Stomach (tissue), 9 donors: ENCODE measurements around the gene CACNB2. TPM values are rescaled to one million over a fixed set of nuclear protein-coding genes. Genes with fewer than 3 reads are reported as not detected.

Experiments used
- DNase-seq, 2 donors: peaks; one replicate each; pipeline versions ENCODE4 v3.0.0 to v3.0.0-alpha.2; 2013 to 2019
- H3K27ac ChIP-seq, 5 donors: fragments of 200-600 bp in 4 of 5; sonication (generic) in 4 of 5; one replicate each; pipeline ENCODE4 v1.5.1; 2013 to 2019; ENCODE audit warnings: mild to moderate bottlenecking in 1 of 5, moderate library complexity in 1 of 5
- H3K27me3 ChIP-seq, 3 donors: fragments of 200-600 bp; sonication (generic); one replicate each; pipeline ENCODE4 v1.5.1; 2017 to 2019; ENCODE audit warnings: mixed run types in 1 of 3
- H3K36me3 ChIP-seq, 4 donors: fragments of 200-600 bp; sonication (generic); 1 replicate in 3 of 4; 2 replicates in 1 of 4; pipeline ENCODE4 v1.5.1; 2016 to 2019
- H3K4me1 ChIP-seq, 4 donors: fragments of 200-600 bp; sonication (generic); one replicate each; pipeline ENCODE4 v1.5.1; 2016 to 2019
- H3K4me3 ChIP-seq, 4 donors: fragments of 200-600 bp; sonication (generic) in 3 of 4; one replicate each; pipeline ENCODE4 v1.5.1; 2016 to 2019; ENCODE audit warnings: mild to moderate bottlenecking in 1 of 4
- H3K9me3 ChIP-seq, 4 donors: fragments of 200-600 bp; sonication (generic); one replicate each; pipeline ENCODE4 v1.5.1; 2016 to 2019
- CTCF ChIP-seq, 7 experiments: fragments of 450-650 bp in 4 of 7; fragments of 200-600 bp in 3 of 7; sonication (generic) in 3 of 7; IDR thresholded peaks; one replicate each; pipeline ENCODE4 v1.5.1; 2016 to 2019; ENCODE audit warnings: antibody characterized with exemption in 7 of 7, control low read depth in 2 of 7, mild to moderate bottlenecking in 1 of 7
- EP300 ChIP-seq: sonication (generic); formaldehyde crosslinking; IDR thresholded peaks from one replicate; pipeline ENCODE4 v1.6.1; 2017; ENCODE audit warnings: antibody characterized with exemption
- POLR2A ChIP-seq, 4 donors: fragments of 450-650 bp; IDR thresholded peaks; one replicate each; pipeline ENCODE4 v1.6.1; 2016; ENCODE audit warnings: antibody characterized with exemption in 4 of 4, control low read depth in 2 of 4, mild to moderate bottlenecking in 1 of 4, moderate library complexity in 1 of 4
- POLR2AphosphoS5 ChIP-seq, 3 donors: sonication (generic); formaldehyde crosslinking; IDR thresholded peaks; one replicate each; pipeline ENCODE4 v1.6.1; 2016; ENCODE audit warnings: antibody characterized with exemption in 3 of 3
- WGBS, 5 donors: extraction: QIAGEN DNeasy Blood & Tissue Kit in 3 of 5; methylation state at CpG; one replicate each; pipeline versions ENCODE4 v1.1.5 to v1.1.7; 2013 to 2018; 5-methylcytosine and 5-hydroxymethylcytosine counted together
- intact Hi-C: fragments of 100-400 bp; cut with DNase I; formaldehyde crosslinking; loops from one replicate; pipeline ENCODE4 v1.15.1; 2023; ENCODE audit warnings: low total_unique reads
- polyA plus RNA-seq, 3 donors: library from polyadenylated mRNA; stranded (reverse); fragments of 200-250 nt; gene quantifications; one replicate each; pipeline ENCODE4 v1.2.3, GENCODE V29; 2013
- total RNA-seq, 5 donors: library from RNA; depleted of rRNA; stranded (reverse); fragments of >200 nt; gene quantifications; one replicate each; pipeline versions ENCODE4 v1.1.0 to v1.2.3, GENCODE V29; 2014 to 2016
- donor health status: healthy with polysubstance abuse.
- donor health status: Bipolar disorder and iron deficiency.
- donor health status: healthy.

CACNB2 gene
- total and polyA plus RNA-seq, 8 donors: 0.31 to 42.9 (median 14.3) TPM

- no peak for DNase-seq
- Histone ChIP-seq H3K9me3 (no peaks in the 10 kb centered on the region), H3K27me3 (no peaks in the 10 kb centered on the region), H3K4me1 (no peaks in the 10 kb centered on the region), H3K36me3 (no peaks in the 10 kb centered on the region), H3K4me3 (no peak overlapping the region), H3K27ac (no peak overlapping the region)
- TF ChIP-seq POLR2AphosphoS5 (IDR thresholded peaks at IDR 0.05): no peak
- no peak for TF ChIP-seq EP300
- no peak for TF ChIP-seq POLR2A (IDR thresholded peaks at IDR 0.05)
- TF ChIP-seq CTCF (IDR thresholded peaks at IDR 0.05): no peak
- intact Hi-C loops: no loop called here
- 72 to 82% (median 78%) methylated on average over 3 of the region's 3 CpGs for WGBS, 5 donors
Observed at GRCh38 chr10:18273039-18273438, 132.8 kb downstream of the CACNB2 start.

- no peak for TF ChIP-seq POLR2A (IDR thresholded peaks at IDR 0.05)
- intact Hi-C loops: no loop called here
- WGBS, 5 donors: 80 to 88% (median 85%) methylated on average over 3 of the region's 3 CpGs
Observed at GRCh38 chr10:18278181-18278580, 138.0 kb downstream of the CACNB2 start.

GRCh38 chr10:18279173-18279572, 138.9 kb downstream of the CACNB2 start:
- Histone ChIP-seq H3K9me3 (no peaks in the 10 kb centered on the region), H3K4me1 (no peaks in the 10 kb centered on the region), H3K36me3 (no peaks in the 10 kb centered on the region), H3K4me3 (no peak overlapping the region), H3K27me3 (no peaks in the 10 kb centered on the region), H3K27ac (no peak overlapping the region)
- TF ChIP-seq CTCF (IDR thresholded peaks at IDR 0.05): no peak
- no peak for TF ChIP-seq POLR2A (IDR thresholded peaks at IDR 0.05)
- no peak for TF ChIP-seq POLR2AphosphoS5 (IDR thresholded peaks at IDR 0.05)
- no peak for TF ChIP-seq EP300
- intact Hi-C loops: no loop called here
- no peak for DNase-seq
- WGBS, 5 donors: 48 to 63% (median 60%) methylated on average over 4 of the region's 4 CpGs

More at GRCh38 chr10:18278181-18278580, 138.0 kb downstream of the CACNB2 start:
- Histone ChIP-seq H3K27ac (no peak overlapping the region), H3K27me3 (no peaks in the 10 kb centered on the region), H3K9me3 (no peaks in the 10 kb centered on the region), H3K36me3 (no peaks in the 10 kb centered on the region), H3K4me3 (no peak overlapping the region), H3K4me1 (no peaks in the 10 kb centered on the region)
- no peak for DNase-seq

- H3K27me3 ChIP-seq: no peaks in the 10 kb centered on the region
- no peaks in the 10 kb centered on the region for H3K36me3 ChIP-seq
- TF ChIP-seq POLR2A (IDR thresholded peaks at IDR 0.05): no peak
- WGBS, 5 donors: 32 to 46% (median 40%) methylated on average over 2 of the region's 2 CpGs
- DNase-seq: no peak
- no peak overlapping the region for H3K4me3 ChIP-seq
- H3K9me3 ChIP-seq: no peaks in the 10 kb centered on the region
- H3K27ac ChIP-seq: no peak overlapping the region
- intact Hi-C loops: no loop called here
- no peaks in the 10 kb centered on the region for H3K4me1 ChIP-seq
Observed at GRCh38 chr10:18282094-18282493, 141.9 kb downstream of the CACNB2 start.

- H3K27me3 ChIP-seq: no peaks in the 10 kb centered on the region
- intact Hi-C loops: no loop called here
- no peaks in the 10 kb centered on the region for H3K9me3 ChIP-seq
- no peak overlapping the region for H3K4me3 ChIP-seq
- DNase-seq: peak in 1 of 2 donors; percentile 25
- no peak overlapping the region for H3K27ac ChIP-seq
- H3K36me3 ChIP-seq: no peaks in the 10 kb centered on the region
- 82 to 87% (median 85%) methylated on average over 16 of the region's 16 CpGs for WGBS, 5 donors
- no peak for TF ChIP-seq POLR2AphosphoS5 (IDR thresholded peaks at IDR 0.05)
- no peaks in the 10 kb centered on the region for H3K4me1 ChIP-seq
Observed at GRCh38 chr10:18290651-18291313, 150.6 kb downstream of the CACNB2 start.
